Measurements from ENCODE around the gene SMPD4. TPM values are rescaled to one million over a fixed set of nuclear protein-coding genes. Genes with fewer than 3 reads are reported as not detected.
"Not testable (repeated sequence)": the region's sequence is repeated elsewhere in the genome, so short reads cannot be mapped to it uniquely, and the experiment has no call there.

SMPD4 gene
- total RNA-seq, 1 experiment from 2014 or later: 140 TPM

GRCh38 chr2:130136546-130136945, 44.9 kb downstream of the SMPD4 start:
- H3K4me3 ChIP-seq (ENCODE audit: low read depth, low read length); POLR2A ChIA-PET; intact Hi-C loops (cut with micrococcal nuclease; ENCODE audit: unreplicated experiment); H3K9me3 ChIP-seq; BruUV-seq (replicated peaks); H3K27me3 Mint-ChIP-seq (ENCODE audit: insufficient read depth, unreplicated experiment); CTCF ChIA-PET; DNase-seq; H3K4me1 Mint-ChIP-seq (ENCODE audit: low read depth, unreplicated experiment); H3K4me3 Mint-ChIP-seq (ENCODE audit: unreplicated experiment); H3K9me3 Mint-ChIP-seq (ENCODE audit: unreplicated experiment); H3K36me3 Mint-ChIP-seq (ENCODE audit: insufficient read depth, unreplicated experiment); H3K4me1 ChIP-seq; H3K27me3 ChIP-seq (replicated peaks; ENCODE audit: control insufficient read depth, insufficient read depth, low read length); H3K36me3 ChIP-seq (ENCODE audit: control insufficient read depth, insufficient read depth, low read length); H3K27ac Mint-ChIP-seq (ENCODE audit: unreplicated experiment): not testable (repeated sequence)

- Mint-ChIP-seq H3K4me1 (ENCODE audit: low read depth, unreplicated experiment) (no peaks in the 10 kb centered on the region), H3K27me3 (ENCODE audit: insufficient read depth, unreplicated experiment) (no peaks in the 10 kb centered on the region), H3K27ac (ENCODE audit: unreplicated experiment) (no peak overlapping the region), H3K9me3 (ENCODE audit: unreplicated experiment) (no peaks in the 10 kb centered on the region), H3K4me3 (ENCODE audit: unreplicated experiment) (no peak overlapping the region), H3K36me3 (ENCODE audit: insufficient read depth, unreplicated experiment) (no peaks in the 10 kb centered on the region)
- ChIA-PET POLR2A (no interaction called here), CTCF (no interaction called here)
- no TSS peak for BruUV-seq (replicated peaks)
- no peak for TF ChIP-seq CTCF (IDR thresholded peaks at IDR 0.05; ENCODE audit: insufficient read depth in 1 of 2, low read depth in 1 of 2, low read length in 1 of 2, severe bottlenecking in 1 of 2, unreplicated experiment in 1 of 2)
- H3K4me1 ChIP-seq: no peaks in the 10 kb centered on the region
- intact Hi-C loops (cut with micrococcal nuclease; ENCODE audit: unreplicated experiment): no loop called here
- H3K27me3 ChIP-seq (replicated peaks; ENCODE audit: control insufficient read depth, insufficient read depth, low read length): no peaks in the 10 kb centered on the region
- H3K9me3 ChIP-seq: no peaks in the 10 kb centered on the region
- peak in 1 of 2 experiments; percentile 22 for DNase-seq
- no peaks in the 10 kb centered on the region for H3K36me3 ChIP-seq (ENCODE audit: control insufficient read depth, insufficient read depth, low read length)
- no peak overlapping the region for H3K4me3 ChIP-seq (ENCODE audit: low read depth, low read length)
Measured at GRCh38 chr2:130135692-130136541, 45.5 kb downstream of the SMPD4 start.

GRCh38 chr2:130129120-130129829, 52.1 kb downstream of the SMPD4 start, which contains the start of gene POTEF:
POTEF (minus strand) TSS chr2:130129222; CDS start chr2:130120515, 8,707 bp downstream.
- H3K9me3 ChIP-seq; H3K4me1 ChIP-seq; H3K4me1 Mint-ChIP-seq (ENCODE audit: low read depth, unreplicated experiment); H3K36me3 ChIP-seq (ENCODE audit: control insufficient read depth, insufficient read depth, low read length); H3K9me3 Mint-ChIP-seq (ENCODE audit: unreplicated experiment); intact Hi-C loops (cut with micrococcal nuclease; ENCODE audit: unreplicated experiment); BruUV-seq (replicated peaks); H3K27me3 Mint-ChIP-seq (ENCODE audit: insufficient read depth, unreplicated experiment); H3K27me3 ChIP-seq (replicated peaks; ENCODE audit: control insufficient read depth, insufficient read depth, low read length): not testable (repeated sequence)
- Mint-ChIP-seq H3K4me3 (ENCODE audit: unreplicated experiment) (peak within 1 kb of the TSS; percentile 99), H3K36me3 (ENCODE audit: insufficient read depth, unreplicated experiment) (peaks cover 23% of the 10 kb centered on the region), H3K27ac (ENCODE audit: unreplicated experiment) (peak within 1 kb of the TSS; percentile 98)
- DNase-seq: peak; percentile 79 to 87
- ChIA-PET CTCF (interaction anchor here (0.6 kb wide), 1 partner anchor 1080 kb away, joined by 5 read pairs; the partner anchor contains the start of gene POTEE), POLR2A (interaction anchor here (0.6 kb wide), 1 partner anchor 1080 kb away, joined by 19 read pairs; the partner anchor contains the start of gene POTEE)
- peak within 1 kb of the TSS; percentile 56 for H3K4me3 ChIP-seq (ENCODE audit: low read depth, low read length)

- Mint-ChIP-seq H3K36me3 (ENCODE audit: insufficient read depth, unreplicated experiment) (peaks cover 23% of the 10 kb centered on the region), H3K4me3 (ENCODE audit: unreplicated experiment) (peak overlapping the region; percentile 99)
- H3K27ac Mint-ChIP-seq (ENCODE audit: unreplicated experiment); H3K9me3 ChIP-seq; H3K27me3 ChIP-seq (replicated peaks; ENCODE audit: control insufficient read depth, insufficient read depth, low read length); H3K4me1 Mint-ChIP-seq (ENCODE audit: low read depth, unreplicated experiment); H3K4me1 ChIP-seq; intact Hi-C loops (cut with micrococcal nuclease; ENCODE audit: unreplicated experiment); H3K36me3 ChIP-seq (ENCODE audit: control insufficient read depth, insufficient read depth, low read length); BruUV-seq (replicated peaks); H3K27me3 Mint-ChIP-seq (ENCODE audit: insufficient read depth, unreplicated experiment); DNase-seq; H3K9me3 Mint-ChIP-seq (ENCODE audit: unreplicated experiment): not testable (repeated sequence)
- ChIA-PET CTCF (interaction anchor here (0.6 kb wide), 1 partner anchor 1081 kb away, joined by 5 read pairs; the partner anchor contains the start of gene POTEE), POLR2A (interaction anchor here (0.6 kb wide), 1 partner anchor 1081 kb away, joined by 19 read pairs; the partner anchor contains the start of gene POTEE)
- peak overlapping the region; percentile 47 for H3K4me3 ChIP-seq (ENCODE audit: low read depth, low read length)
Measured at GRCh38 chr2:130128464-130128863, 52.9 kb downstream of the SMPD4 start.

GRCh38 chr2:130127726-130128125, 53.7 kb downstream of the SMPD4 start:
- POLR2A ChIA-PET; BruUV-seq (replicated peaks); H3K9me3 ChIP-seq; CTCF ChIA-PET; H3K36me3 ChIP-seq (ENCODE audit: control insufficient read depth, insufficient read depth, low read length); H3K4me1 ChIP-seq; DNase-seq; H3K27me3 Mint-ChIP-seq (ENCODE audit: insufficient read depth, unreplicated experiment); H3K27me3 ChIP-seq (replicated peaks; ENCODE audit: control insufficient read depth, insufficient read depth, low read length); H3K4me1 Mint-ChIP-seq (ENCODE audit: low read depth, unreplicated experiment); H3K9me3 Mint-ChIP-seq (ENCODE audit: unreplicated experiment); intact Hi-C loops (cut with micrococcal nuclease; ENCODE audit: unreplicated experiment); H3K27ac Mint-ChIP-seq (ENCODE audit: unreplicated experiment): not testable (repeated sequence)
- Mint-ChIP-seq H3K36me3 (ENCODE audit: insufficient read depth, unreplicated experiment) (peaks cover 23% of the 10 kb centered on the region), H3K4me3 (ENCODE audit: unreplicated experiment) (peak overlapping the region; percentile 99)
- peak overlapping the region; percentile 47; the same call in 1 of the 2 replicates for H3K4me3 ChIP-seq (ENCODE audit: low read depth, low read length)

DNA sequence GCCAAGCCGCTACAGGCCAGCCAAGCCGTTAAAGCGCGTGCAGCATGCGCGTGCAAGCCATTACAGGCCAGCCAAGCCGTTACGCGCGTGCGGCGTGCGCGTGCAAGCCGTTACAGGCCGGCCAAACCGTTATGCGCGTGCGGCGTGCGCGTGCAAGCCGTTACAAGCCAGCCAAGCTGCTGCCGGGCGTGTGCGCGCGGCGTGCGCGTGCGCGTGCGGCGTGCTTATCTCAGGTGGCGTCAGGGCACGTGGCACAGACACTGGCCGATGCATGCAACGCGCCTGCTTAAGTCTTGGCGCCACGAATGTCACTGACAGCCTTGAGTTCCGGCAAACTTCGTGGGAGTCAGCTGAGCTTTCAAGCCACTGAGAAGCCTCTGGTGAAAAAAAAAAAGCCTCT, 60.5 kb downstream of the SMPD4 start:
- H3K27ac Mint-ChIP-seq (ENCODE audit: unreplicated experiment); H3K36me3 ChIP-seq (ENCODE audit: control insufficient read depth, insufficient read depth, low read length); BruUV-seq (replicated peaks); DNase-seq; H3K9me3 Mint-ChIP-seq (ENCODE audit: unreplicated experiment); intact Hi-C loops (cut with micrococcal nuclease; ENCODE audit: unreplicated experiment); CTCF ChIA-PET; POLR2A ChIA-PET; H3K36me3 Mint-ChIP-seq (ENCODE audit: insufficient read depth, unreplicated experiment); H3K4me3 Mint-ChIP-seq (ENCODE audit: unreplicated experiment); H3K27me3 ChIP-seq (replicated peaks; ENCODE audit: control insufficient read depth, insufficient read depth, low read length); H3K27me3 Mint-ChIP-seq (ENCODE audit: insufficient read depth, unreplicated experiment); H3K9me3 ChIP-seq; H3K4me1 ChIP-seq; H3K4me3 ChIP-seq (ENCODE audit: low read depth, low read length); H3K4me1 Mint-ChIP-seq (ENCODE audit: low read depth, unreplicated experiment): not testable (repeated sequence)
